ENCODE results near the gene TULP4.
"Not testable (repeated sequence)": the region's sequence is repeated elsewhere in the genome, so short reads cannot be mapped to it uniquely, and the experiment has no call there.

TULP4 gene

GRCh38 chr6:158503846-158504245 lies 191.6 kb downstream of the TULP4 start:
- DNase-seq, result no peak
- in situ Hi-C loops (cut with MboI; ENCODE audit: low pct_unique_long_range_greater_than_20kb, low sequenced_read_pairs), result no loop called here

GRCh38 chr6:158505194-158505593 lies 192.9 kb downstream of the TULP4 start:
- in situ Hi-C loops (cut with MboI; ENCODE audit: low pct_unique_long_range_greater_than_20kb, low sequenced_read_pairs), result no loop called here
- no peak for DNase-seq

GRCh38 chr6:158506601-158507000 lies 194.3 kb downstream of the TULP4 start:
- in situ Hi-C loops (cut with MboI; ENCODE audit: low pct_unique_long_range_greater_than_20kb, low sequenced_read_pairs), result no loop called here

GRCh38 chr6:158507174-158507573 lies 194.9 kb downstream of the TULP4 start:
- no peak for DNase-seq
- in situ Hi-C loops (cut with MboI; ENCODE audit: low pct_unique_long_range_greater_than_20kb, low sequenced_read_pairs), result no loop called here

More at GRCh38 chr6:158506601-158507000, 194.3 kb downstream of the TULP4 start:
- DNase-seq, result peak; percentile 28

- in situ Hi-C loops (cut with MboI; ENCODE audit: low pct_unique_long_range_greater_than_20kb, low sequenced_read_pairs), result no loop called here
- no peak for DNase-seq
Measured at GRCh38 chr6:158508450-158508849, 196.2 kb downstream of the TULP4 start.

- DNase-seq, result no peak
- in situ Hi-C loops (cut with MboI; ENCODE audit: low pct_unique_long_range_greater_than_20kb, low sequenced_read_pairs), result no loop called here
Measured at GRCh38 chr6:158509465-158509864, 197.2 kb downstream of the TULP4 start.

- DNase-seq, result no peak
- in situ Hi-C loops (cut with MboI; ENCODE audit: low pct_unique_long_range_greater_than_20kb, low sequenced_read_pairs), result no loop called here
Measured at GRCh38 chr6:158512809-158513208, 200.5 kb downstream of the TULP4 start.

- in situ Hi-C loops (cut with MboI; ENCODE audit: low pct_unique_long_range_greater_than_20kb, low sequenced_read_pairs), result no loop called here
Measured at GRCh38 chr6:158514176-158514575, 201.9 kb downstream of the TULP4 start.

GRCh38 chr6:158514991-158515390 lies 202.7 kb downstream of the TULP4 start:
- in situ Hi-C loops (cut with MboI; ENCODE audit: low pct_unique_long_range_greater_than_20kb, low sequenced_read_pairs), result no loop called here
- no peak for DNase-seq

More at GRCh38 chr6:158514176-158514575, 201.9 kb downstream of the TULP4 start:
- no peak for DNase-seq

- in situ Hi-C loops (cut with MboI; ENCODE audit: low pct_unique_long_range_greater_than_20kb, low sequenced_read_pairs), result no loop called here
- no peak for DNase-seq
Measured at GRCh38 chr6:158516098-158516497, 203.8 kb downstream of the TULP4 start.

- in situ Hi-C loops (cut with MboI; ENCODE audit: low pct_unique_long_range_greater_than_20kb, low sequenced_read_pairs), result no loop called here
- no peak for DNase-seq
Measured at GRCh38 chr6:158517038-158517437, 204.8 kb downstream of the TULP4 start.

- no peak for DNase-seq
- in situ Hi-C loops (cut with MboI; ENCODE audit: low pct_unique_long_range_greater_than_20kb, low sequenced_read_pairs), result no loop called here
Measured at GRCh38 chr6:158517581-158517980, 205.3 kb downstream of the TULP4 start.

GRCh38 chr6:158518191-158519127 lies 206.2 kb downstream of the TULP4 start:
- in situ Hi-C loops (cut with MboI; ENCODE audit: low pct_unique_long_range_greater_than_20kb, low sequenced_read_pairs), result no loop called here
- peak; percentile 77 for DNase-seq

GRCh38 chr6:158519300-158519699 lies 207.0 kb downstream of the TULP4 start:
- in situ Hi-C loops (cut with MboI; ENCODE audit: low pct_unique_long_range_greater_than_20kb, low sequenced_read_pairs), result no loop called here
- no peak for DNase-seq

GRCh38 chr6:158519761-158520160 lies 207.5 kb downstream of the TULP4 start:
- in situ Hi-C loops (cut with MboI; ENCODE audit: low pct_unique_long_range_greater_than_20kb, low sequenced_read_pairs), result no loop called here

GRCh38 chr6:158520975-158521374 lies 208.7 kb downstream of the TULP4 start:
- DNase-seq; in situ Hi-C loops (cut with MboI; ENCODE audit: low pct_unique_long_range_greater_than_20kb, low sequenced_read_pairs): not testable (repeated sequence)

More at GRCh38 chr6:158519761-158520160, 207.5 kb downstream of the TULP4 start:
- no peak for DNase-seq

GRCh38 chr6:158521759-158522158 lies 209.5 kb downstream of the TULP4 start:
- in situ Hi-C loops (cut with MboI; ENCODE audit: low pct_unique_long_range_greater_than_20kb, low sequenced_read_pairs), result no loop called here
- DNase-seq, result no peak

GRCh38 chr6:158522616-158523015 lies 210.4 kb downstream of the TULP4 start:
- in situ Hi-C loops (cut with MboI; ENCODE audit: low pct_unique_long_range_greater_than_20kb, low sequenced_read_pairs), result no loop called here
- DNase-seq, result no peak

- DNase-seq, result no peak
- in situ Hi-C loops (cut with MboI; ENCODE audit: low pct_unique_long_range_greater_than_20kb, low sequenced_read_pairs), result no loop called here
Measured at GRCh38 chr6:158524311-158524710, 212.0 kb downstream of the TULP4 start.

- in situ Hi-C loops (cut with MboI; ENCODE audit: low pct_unique_long_range_greater_than_20kb, low sequenced_read_pairs); DNase-seq: not testable (repeated sequence)
Measured at GRCh38 chr6:158527858-158528257, 215.6 kb downstream of the TULP4 start.

GRCh38 chr6:158528826-158529225 lies 216.6 kb downstream of the TULP4 start:
- no peak for DNase-seq
- in situ Hi-C loops (cut with MboI; ENCODE audit: low pct_unique_long_range_greater_than_20kb, low sequenced_read_pairs), result no loop called here

Data from KBM-7 (cell line).